Body of pancreas (tissue), 4 donors: ENCODE results near the gene KCNK10.

Experiments used
- POLR2A ChIP-seq, 3 donors: fragments of 450-650 bp; IDR thresholded peaks; one replicate each; pipeline ENCODE4 v1.6.1; 2016; ENCODE audit warnings: antibody characterized with exemption in 3 of 3, mild to moderate bottlenecking in 2 of 3
- TF ChIP-seq, protein P1 (sequence below), 7 experiments: fragments of 450-650 bp in 4 of 7; fragments of 200-600 bp in 3 of 7; sonication (generic) in 3 of 7; IDR thresholded peaks; one replicate each; pipeline ENCODE4 v1.5.1; 2016 to 2019; ENCODE audit warnings: antibody characterized with exemption in 7 of 7

DNA sequence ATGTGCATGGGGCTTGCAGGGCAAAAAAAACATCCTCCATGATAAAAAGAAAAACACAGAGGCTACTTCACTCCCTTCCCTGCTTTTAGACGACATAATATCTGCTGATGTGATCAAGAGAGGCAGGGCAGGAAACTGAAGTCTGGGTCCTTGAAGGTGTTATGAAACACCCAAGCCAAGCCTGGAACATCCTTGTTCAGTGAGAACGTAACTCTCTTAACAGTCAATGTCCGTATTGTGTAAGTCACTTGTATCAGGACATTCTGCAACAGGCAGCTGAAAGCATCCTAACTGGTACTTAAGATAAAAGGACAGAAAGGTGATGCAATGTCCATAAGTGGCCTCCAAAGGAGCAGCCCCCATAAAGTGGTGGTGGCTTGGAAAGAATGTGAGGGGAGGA lies 20.0 kb downstream of the KCNK10 start:
- no peak for TF ChIP-seq POLR2A (IDR thresholded peaks at IDR 0.05)
- TF ChIP-seq, protein P1, sequence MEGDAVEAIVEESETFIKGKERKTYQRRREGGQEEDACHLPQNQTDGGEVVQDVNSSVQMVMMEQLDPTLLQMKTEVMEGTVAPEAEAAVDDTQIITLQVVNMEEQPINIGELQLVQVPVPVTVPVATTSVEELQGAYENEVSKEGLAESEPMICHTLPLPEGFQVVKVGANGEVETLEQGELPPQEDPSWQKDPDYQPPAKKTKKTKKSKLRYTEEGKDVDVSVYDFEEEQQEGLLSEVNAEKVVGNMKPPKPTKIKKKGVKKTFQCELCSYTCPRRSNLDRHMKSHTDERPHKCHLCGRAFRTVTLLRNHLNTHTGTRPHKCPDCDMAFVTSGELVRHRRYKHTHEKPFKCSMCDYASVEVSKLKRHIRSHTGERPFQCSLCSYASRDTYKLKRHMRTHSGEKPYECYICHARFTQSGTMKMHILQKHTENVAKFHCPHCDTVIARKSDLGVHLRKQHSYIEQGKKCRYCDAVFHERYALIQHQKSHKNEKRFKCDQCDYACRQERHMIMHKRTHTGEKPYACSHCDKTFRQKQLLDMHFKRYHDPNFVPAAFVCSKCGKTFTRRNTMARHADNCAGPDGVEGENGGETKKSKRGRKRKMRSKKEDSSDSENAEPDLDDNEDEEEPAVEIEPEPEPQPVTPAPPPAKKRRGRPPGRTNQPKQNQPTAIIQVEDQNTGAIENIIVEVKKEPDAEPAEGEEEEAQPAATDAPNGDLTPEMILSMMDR (IDR thresholded peaks at IDR 0.05) = no peak
